Prostate gland (tissue), 2 donors: Measurements from ENCODE around the gene MRPL50.

Experiments
- POLR2AphosphoS5 ChIP-seq: sonication (generic); formaldehyde crosslinking; IDR thresholded peaks from one replicate; pipeline ENCODE4 v1.6.1; 2017; ENCODE audit warnings: antibody characterized with exemption
- TF ChIP-seq, protein P1 (sequence below), 4 experiments: fragments of 200-600 bp in 2 of 4; fragments of 450-650 bp in 2 of 4; sonication (generic) in 2 of 4; IDR thresholded peaks; 1 replicate in 3 of 4; 2 replicates in 1 of 4; pipeline ENCODE4 v1.5.1; 2016 to 2019; ENCODE audit warnings: antibody characterized with exemption in 4 of 4, mild to moderate bottlenecking in 2 of 4, moderate library complexity in 2 of 4

DNA sequence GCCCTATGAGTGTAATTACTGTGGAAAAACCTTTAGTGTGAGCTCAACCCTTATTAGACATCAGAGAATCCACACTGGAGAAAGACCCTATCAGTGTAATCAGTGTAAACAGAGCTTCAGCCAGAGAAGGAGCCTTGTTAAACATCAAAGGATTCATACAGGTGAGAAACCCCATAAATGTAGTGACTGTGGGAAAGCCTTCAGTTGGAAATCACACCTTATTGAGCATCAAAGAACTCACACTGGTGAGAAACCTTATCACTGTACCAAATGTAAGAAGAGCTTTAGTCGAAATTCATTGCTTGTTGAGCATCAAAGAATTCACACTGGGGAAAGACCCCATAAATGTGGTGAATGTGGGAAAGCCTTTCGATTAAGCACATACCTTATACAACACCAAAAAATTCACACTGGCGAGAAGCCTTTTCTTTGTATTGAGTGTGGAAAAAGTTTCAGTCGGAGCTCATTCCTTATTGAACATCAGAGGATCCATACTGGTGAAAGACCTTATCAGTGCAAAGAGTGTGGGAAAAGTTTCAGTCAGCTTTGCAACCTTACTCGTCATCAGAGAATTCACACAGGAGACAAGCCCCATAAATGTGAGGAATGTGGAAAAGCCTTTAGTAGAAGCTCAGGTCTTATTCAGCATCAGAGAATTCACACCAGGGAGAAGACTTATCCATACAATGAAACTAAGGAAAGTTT is 10.1 kb upstream of the MRPL50 start:
- TF ChIP-seq, protein P1, sequence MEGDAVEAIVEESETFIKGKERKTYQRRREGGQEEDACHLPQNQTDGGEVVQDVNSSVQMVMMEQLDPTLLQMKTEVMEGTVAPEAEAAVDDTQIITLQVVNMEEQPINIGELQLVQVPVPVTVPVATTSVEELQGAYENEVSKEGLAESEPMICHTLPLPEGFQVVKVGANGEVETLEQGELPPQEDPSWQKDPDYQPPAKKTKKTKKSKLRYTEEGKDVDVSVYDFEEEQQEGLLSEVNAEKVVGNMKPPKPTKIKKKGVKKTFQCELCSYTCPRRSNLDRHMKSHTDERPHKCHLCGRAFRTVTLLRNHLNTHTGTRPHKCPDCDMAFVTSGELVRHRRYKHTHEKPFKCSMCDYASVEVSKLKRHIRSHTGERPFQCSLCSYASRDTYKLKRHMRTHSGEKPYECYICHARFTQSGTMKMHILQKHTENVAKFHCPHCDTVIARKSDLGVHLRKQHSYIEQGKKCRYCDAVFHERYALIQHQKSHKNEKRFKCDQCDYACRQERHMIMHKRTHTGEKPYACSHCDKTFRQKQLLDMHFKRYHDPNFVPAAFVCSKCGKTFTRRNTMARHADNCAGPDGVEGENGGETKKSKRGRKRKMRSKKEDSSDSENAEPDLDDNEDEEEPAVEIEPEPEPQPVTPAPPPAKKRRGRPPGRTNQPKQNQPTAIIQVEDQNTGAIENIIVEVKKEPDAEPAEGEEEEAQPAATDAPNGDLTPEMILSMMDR (IDR thresholded peaks at IDR 0.05): no peak
- TF ChIP-seq POLR2AphosphoS5: no peak
